ENCODE data around the gene FAM240A. TPM values are rescaled to one million over a fixed set of nuclear protein-coding genes. Genes with fewer than 3 reads are reported as not detected.
A peak's percentile ranks its signal among the peaks of the same experiment; 100 is the strongest.

Gene FAM240A
- total RNA-seq, 1 donor from 2014 or later = not detected

- DNase-seq (ENCODE audit: low spot score) = no peak
- ATAC-seq = no peak
Measured at GRCh38 chr3:46660003-46660402, 47.7 kb downstream of the FAM240A start.

GRCh38 chr3:46660543-46661523 lies 48.5 kb downstream of the FAM240A start:
- peak; percentile 84 for DNase-seq (ENCODE audit: low spot score)
- peak; percentile 87 for ATAC-seq

- no peak for ATAC-seq
- DNase-seq (ENCODE audit: low spot score) = no peak
Measured at GRCh38 chr3:46661776-46662766, 49.7 kb downstream of the FAM240A start.

- DNase-seq (ENCODE audit: low spot score) (peak; percentile 62), ATAC-seq (no peak)
Measured at GRCh38 chr3:46662771-46663551, 50.6 kb downstream of the FAM240A start.

GRCh38 chr3:46663591-46664135 lies 51.3 kb downstream of the FAM240A start:
- DNase-seq (ENCODE audit: low spot score) (peak; percentile 47), ATAC-seq (peak; percentile 34)

- ATAC-seq (no peak), DNase-seq (ENCODE audit: low spot score) (peak; percentile 43)
Measured at GRCh38 chr3:46664188-46664970, 52.1 kb downstream of the FAM240A start.

- DNase-seq (ENCODE audit: low spot score) = no peak
- no peak for ATAC-seq
Measured at GRCh38 chr3:46664971-46665762, 52.8 kb downstream of the FAM240A start.

GRCh38 chr3:46665763-46666452 lies 53.6 kb downstream of the FAM240A start:
- peak; percentile 40 for DNase-seq (ENCODE audit: low spot score)
- peak; percentile 1 for ATAC-seq

GRCh38 chr3:46666453-46666845 lies 54.1 kb downstream of the FAM240A start:
- peak; percentile 73 for DNase-seq (ENCODE audit: low spot score)
- peak; percentile 61 for ATAC-seq

- DNase-seq (ENCODE audit: low spot score) = no peak
- no peak for ATAC-seq
Measured at GRCh38 chr3:46667061-46667621, 54.8 kb downstream of the FAM240A start.

GRCh38 chr3:46667657-46668056 lies 55.3 kb downstream of the FAM240A start:
- DNase-seq (ENCODE audit: low spot score) (peak; percentile 40), ATAC-seq (no peak)

- DNase-seq (ENCODE audit: low spot score) (peak; percentile 35), ATAC-seq (no peak)
Measured at GRCh38 chr3:46668116-46668515, 55.8 kb downstream of the FAM240A start.

GRCh38 chr3:46668591-46668990 lies 56.3 kb downstream of the FAM240A start:
- no peak for ATAC-seq
- no peak for DNase-seq (ENCODE audit: low spot score)

- ATAC-seq = no peak
- peak; percentile 38 for DNase-seq (ENCODE audit: low spot score)
Measured at GRCh38 chr3:46669191-46669999, 57.1 kb downstream of the FAM240A start.

GRCh38 chr3:46670000-46670890 lies 57.9 kb downstream of the FAM240A start:
- no peak for ATAC-seq
- DNase-seq (ENCODE audit: low spot score) = peak; percentile 35

Data from left lobe of liver (tissue), 2 donors.